Left lung (tissue), 10 donors: ENCODE results near the gene KRT83. TPM values are rescaled to one million over a fixed set of nuclear protein-coding genes. Genes with fewer than 3 reads are reported as not detected.

ENCODE experiments used
- ATAC-seq: fragments of 200-7000 bp; cut with Tn5 transposase; one replicate; pipeline ENCODE4 v1.9.1; 2020; ENCODE audit warnings: moderate library complexity
- DNase-seq, 4 donors: peaks; one replicate each; pipeline ENCODE4 v3.0.0-alpha.2; 2013 to 2020
- H3K27ac ChIP-seq, 2 donors: fragments of 200-600 bp; sonication (generic) in 1 of 2; one replicate each; pipeline versions ENCODE4 v1.5.0 to v1.8.0; 2020 to 2021
- H3K27me3 ChIP-seq, 2 donors: fragments of 200-600 bp; sonication (generic) in 1 of 2; one replicate each; pipeline versions ENCODE4 v1.5.0 to v1.8.0; 2020 to 2021
- H3K36me3 ChIP-seq, 2 donors: fragments of 200-600 bp; sonication (generic) in 1 of 2; one replicate each; pipeline versions ENCODE4 v1.5.0 to v1.8.0; 2020 to 2021
- H3K4me1 ChIP-seq, 2 donors: fragments of 200-600 bp; one replicate each; pipeline ENCODE4 v1.8.0; 2021
- H3K4me3 ChIP-seq, 2 donors: fragments of 200-600 bp; sonication (generic) in 1 of 2; one replicate each; pipeline versions ENCODE4 v1.5.0 to v1.8.0; 2020 to 2021; ENCODE audit warnings: mild to moderate bottlenecking in 1 of 2
- H3K9me3 ChIP-seq, 2 donors: fragments of 200-600 bp; sonication (generic) in 1 of 2; one replicate each; pipeline versions ENCODE4 v1.5.0 to v1.8.0; 2020 to 2021
- CTCF ChIP-seq, 2 donors: fragments of 200-600 bp; sonication (generic) in 1 of 2; IDR thresholded peaks; one replicate each; pipeline versions ENCODE4 v1.5.0 to v1.8.0; 2021; ENCODE audit warnings: antibody characterized with exemption in 2 of 2
- intact Hi-C, 2 donors: fragments of 100-400 bp; cut with DNase I; formaldehyde crosslinking; loops; one replicate each; pipeline versions ENCODE4 v1.11.2 to v1.14.2; 2022
- polyA plus RNA-seq, 6 donors: library from polyadenylated mRNA; unstranded; fragments of 120-200 nt; gene quantifications; one replicate each; pipeline ENCODE4 v1.2.1, GENCODE V29; 2013; ENCODE audit not compliant: insufficient read length in 6 of 6
- total RNA-seq, 2 donors: library from RNA; stranded (reverse); fragmentation: NEBNext Ultra II Directional; extraction: Animal tissue kit (Norgen Biotek cat#: 25700); gene quantifications; one replicate each; pipeline ENCODE4 v1.2.1, GENCODE V29; 2021
- donor health status: DM: no; HTN: yes; CAD: no.
- donor health status: DM: no; HTN: no; CAD: no.

Gene KRT83
- total and polyA plus RNA-seq, 8 donors: not detected

DNA sequence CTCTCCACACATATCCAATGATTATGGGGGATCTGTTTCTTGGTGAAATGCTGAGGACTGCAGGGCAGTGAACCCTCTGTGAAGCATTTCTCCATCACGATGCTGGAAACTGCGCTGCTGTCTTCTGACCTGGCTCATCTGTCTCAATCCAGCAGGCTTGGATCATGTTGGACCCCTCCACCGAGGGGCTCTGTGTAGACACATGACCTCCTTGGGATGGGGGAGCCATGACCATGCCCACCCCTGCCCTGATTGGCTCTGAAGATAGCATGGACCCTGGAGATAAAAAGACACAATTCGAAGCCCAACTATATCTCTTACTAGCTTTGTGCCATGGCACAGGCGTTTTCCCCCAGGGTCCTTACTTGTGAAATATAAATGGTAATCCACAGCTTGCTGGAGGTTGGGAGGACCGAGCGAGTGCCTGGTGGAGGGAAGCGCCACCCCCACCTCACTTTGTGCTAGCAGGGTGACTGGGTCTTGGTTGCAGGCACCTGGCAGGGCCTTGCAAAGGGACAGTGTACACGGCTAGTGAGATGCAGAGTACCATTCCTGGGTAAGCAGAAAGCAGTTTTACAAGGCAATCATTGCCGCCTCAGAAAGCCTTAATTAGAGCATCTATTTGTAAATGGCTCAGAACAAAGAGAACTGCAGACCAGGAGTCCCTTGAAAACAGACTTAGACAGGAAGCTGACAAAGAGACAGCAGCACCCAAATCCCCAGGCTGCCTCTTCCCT lies 2.4 kb upstream of the KRT83 start:
- no peaks in the 10 kb centered on the region for H3K36me3 ChIP-seq
- H3K27me3 ChIP-seq: peaks cover 5 to 67% of the 10 kb centered on the region in 2 donors
- H3K9me3 ChIP-seq: no peaks in the 10 kb centered on the region
- DNase-seq (no peak), ATAC-seq (no peak)
- intact Hi-C loops: loop anchor here in 1 of 2 donors (5.0 kb wide), 1 partner anchor 166 kb away; no protein-coding TSS in a partner anchor
- H3K4me3 ChIP-seq: no peak overlapping the region
- no peaks in the 10 kb centered on the region for H3K4me1 ChIP-seq
- no peak for TF ChIP-seq CTCF (IDR thresholded peaks at IDR 0.05)
- H3K27ac ChIP-seq: no peak overlapping the region

GRCh38 chr12:52323001-52323400 lies 1.8 kb upstream of the KRT83 start:
- no peak for ATAC-seq
- H3K9me3 ChIP-seq: no peaks in the 10 kb centered on the region
- intact Hi-C loops: loop anchor here in 1 of 2 donors (5.0 kb wide), 1 partner anchor 166 kb away; no protein-coding TSS in a partner anchor

DNA sequence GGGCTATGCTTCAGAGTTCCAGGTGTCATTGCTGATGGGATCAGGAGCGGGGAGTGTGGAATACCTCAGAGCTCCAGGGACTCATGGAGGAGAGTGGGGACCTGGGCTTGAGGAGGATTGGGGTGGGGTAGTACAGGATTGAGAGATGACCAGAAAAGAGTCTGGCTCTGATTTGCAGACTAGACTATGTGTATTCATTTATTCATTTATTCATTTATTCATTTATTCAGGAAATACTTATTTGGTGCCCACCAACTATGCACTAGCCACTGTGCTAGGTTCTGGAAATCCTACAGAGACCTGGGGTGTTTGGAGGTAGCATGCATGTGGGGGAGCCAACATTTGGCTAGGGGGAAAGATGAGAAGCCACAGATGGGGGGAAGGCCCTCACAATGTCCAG lies 871 bp upstream of the KRT83 start:
- H3K27ac ChIP-seq: no peak overlapping the region
- TF ChIP-seq CTCF (IDR thresholded peaks at IDR 0.05): no peak
- no peaks in the 10 kb centered on the region for H3K9me3 ChIP-seq
- DNase-seq: no peak
- no peak overlapping the region for H3K4me3 ChIP-seq
- ATAC-seq: no peak
- no peaks in the 10 kb centered on the region for H3K4me1 ChIP-seq
- no peaks in the 10 kb centered on the region for H3K36me3 ChIP-seq
- intact Hi-C loops: loop anchor here in 1 of 2 donors (5.0 kb wide), 1 partner anchor 165 kb away; no protein-coding TSS in a partner anchor
- H3K27me3 ChIP-seq: peaks cover 5 to 69% of the 10 kb centered on the region in 2 donors

More at GRCh38 chr12:52323001-52323400, 1.8 kb upstream of the KRT83 start:
- Histone ChIP-seq H3K4me1 (no peaks in the 10 kb centered on the region), H3K36me3 (no peaks in the 10 kb centered on the region), H3K27me3 (peaks cover 5 to 71% of the 10 kb centered on the region in 2 donors), H3K4me3 (no peak overlapping the region), H3K27ac (no peak overlapping the region)
- TF ChIP-seq CTCF (IDR thresholded peaks at IDR 0.05): no peak
- no peak for DNase-seq

DNA sequence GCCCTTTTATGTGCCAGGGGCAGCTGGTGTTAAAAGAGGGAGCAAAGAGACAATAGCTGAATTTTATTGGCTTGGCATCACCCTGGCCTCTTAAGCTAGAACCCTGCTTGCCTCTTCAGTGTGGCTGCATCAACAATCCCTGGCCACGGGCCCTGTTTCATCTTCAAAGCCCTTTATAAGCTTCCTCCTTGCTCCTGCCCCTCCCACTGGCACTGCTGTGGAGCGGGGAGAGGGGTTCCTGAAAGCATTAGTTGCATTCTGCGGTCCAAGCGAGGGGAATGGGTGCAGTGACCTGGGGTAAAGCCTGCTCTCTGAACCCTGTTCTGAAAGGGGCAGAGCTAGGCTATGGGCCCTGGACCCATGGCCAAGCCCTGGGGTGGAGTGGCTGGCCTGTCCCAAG lies 220 bp upstream of the KRT83 start:
- intact Hi-C loops: loop anchor here in 1 of 2 donors (5.0 kb wide), 1 partner anchor 164 kb away; no protein-coding TSS in a partner anchor
- DNase-seq: no peak
- H3K27me3 ChIP-seq: peaks cover 5 to 68% of the 10 kb centered on the region in 2 donors
- no peaks in the 10 kb centered on the region for H3K36me3 ChIP-seq
- H3K4me3 ChIP-seq: no peak overlapping the region
- TF ChIP-seq CTCF (IDR thresholded peaks at IDR 0.05): no peak
- no peak overlapping the region for H3K27ac ChIP-seq
- no peak for ATAC-seq
- no peaks in the 10 kb centered on the region for H3K9me3 ChIP-seq
- no peaks in the 10 kb centered on the region for H3K4me1 ChIP-seq

- Histone ChIP-seq H3K27me3 (peaks cover 5 to 69% of the 10 kb centered on the region in 2 donors), H3K36me3 (no peaks in the 10 kb centered on the region), H3K27ac (no peak overlapping the region), H3K4me1 (no peaks in the 10 kb centered on the region), H3K9me3 (no peaks in the 10 kb centered on the region), H3K4me3 (no peak overlapping the region)
- no peak for TF ChIP-seq CTCF (IDR thresholded peaks at IDR 0.05)
- ATAC-seq (no peak), DNase-seq (no peak)
- intact Hi-C loops: no loop called here
Measured at GRCh38 chr12:52319097-52319496, 2.1 kb downstream of the KRT83 start.
